Lung (tissue), 12 donors: ENCODE results near the gene LRIF1. TPM values are rescaled to one million over a fixed set of nuclear protein-coding genes. Genes with fewer than 3 reads are reported as not detected.

Experiments
- ATAC-seq: fragments of 200-7000 bp; cut with Tn5 transposase; one replicate; pipeline ENCODE4 v1.9.1; 2020; ENCODE audit warnings: moderate number of reproducible peaks; ENCODE audit not compliant: insufficient read depth, low FRiP score
- DNase-seq, 3 donors: peaks; one replicate each; pipeline ENCODE4 v3.0.0-alpha.2; 2013 to 2017
- H3K27ac ChIP-seq, 2 donors: one replicate each; pipeline ENCODE4 v1.5.1; 2013; ENCODE audit warnings: mild to moderate bottlenecking in 2 of 2, moderate library complexity in 2 of 2, control low read depth in 1 of 2, inconsistent platforms in 1 of 2, low read depth in 1 of 2, low read length in 1 of 2
- H3K27me3 ChIP-seq, 3 donors: one replicate each; pipeline ENCODE4 v1.5.1; 2013; ENCODE audit warnings: low read length in 2 of 3; ENCODE audit not compliant: control insufficient read depth in 3 of 3, insufficient read depth in 3 of 3
- H3K36me3 ChIP-seq, 4 donors: one replicate each; pipeline ENCODE4 v1.5.1; 2013; ENCODE audit warnings: low read length in 4 of 4, mild to moderate bottlenecking in 1 of 4, moderate library complexity in 1 of 4; ENCODE audit not compliant: control insufficient read depth in 4 of 4, insufficient read depth in 4 of 4
- H3K4me1 ChIP-seq, 5 donors: one replicate each; pipeline ENCODE4 v1.5.1; 2013; ENCODE audit warnings: low read length in 5 of 5, mild to moderate bottlenecking in 2 of 5, moderate library complexity in 1 of 5; ENCODE audit not compliant: control insufficient read depth in 5 of 5, insufficient read depth in 5 of 5
- H3K4me3 ChIP-seq: one replicate; pipeline ENCODE4 v1.5.1; 2013; ENCODE audit warnings: mild to moderate bottlenecking, control low read depth, moderate library complexity
- H3K9ac ChIP-seq, 2 donors: one replicate each; pipeline ENCODE4 v1.5.1; 2013; ENCODE audit warnings: low read length in 2 of 2, control low read depth in 1 of 2; ENCODE audit not compliant: insufficient read depth in 1 of 2
- H3K9me3 ChIP-seq, 4 donors: one replicate each; pipeline ENCODE4 v1.5.1; 2013; ENCODE audit warnings: low read length in 3 of 4, mild to moderate bottlenecking in 1 of 4, moderate library complexity in 1 of 4; ENCODE audit not compliant: control insufficient read depth in 4 of 4, insufficient read depth in 3 of 4
- CTCF ChIP-seq: IDR thresholded peaks from 2 replicates; pipeline ENCODE4 v1.5.1; 2012; ENCODE audit warnings: mild to moderate bottlenecking; ENCODE audit errors: control extremely low read depth, extremely low read depth
- WGBS, 2 donors: extraction: QIAGEN DNeasy Blood & Tissue Kit; methylation state at CpG; one replicate each; pipeline ENCODE4 v1.1.7; 2013; 5-methylcytosine and 5-hydroxymethylcytosine counted together
- polyA plus RNA-seq, 2 donors: library from polyadenylated mRNA; stranded (reverse); fragments of 200-250 nt; gene quantifications; one replicate each; pipeline ENCODE4 v1.2.1, GENCODE V29; 2013
- total RNA-seq, 2 donors: library from RNA; depleted of rRNA in 1 of 2; stranded (reverse); fragments of >200 nt in 1 of 2; gene quantifications; one replicate each; pipeline ENCODE4 v1.2.1, GENCODE V29; 2014 to 2021
- donor health status: control.
- donor health status: control.
- donor health status: Bipolar disorder and iron deficiency.
- donor health status: healthy.
- donor health status: DM: yes; HTN: yes; CAD: no.

LRIF1 gene
- total and polyA plus RNA-seq, 4 donors, result 8.5 to 12.2 (median 9.1) TPM

DNA sequence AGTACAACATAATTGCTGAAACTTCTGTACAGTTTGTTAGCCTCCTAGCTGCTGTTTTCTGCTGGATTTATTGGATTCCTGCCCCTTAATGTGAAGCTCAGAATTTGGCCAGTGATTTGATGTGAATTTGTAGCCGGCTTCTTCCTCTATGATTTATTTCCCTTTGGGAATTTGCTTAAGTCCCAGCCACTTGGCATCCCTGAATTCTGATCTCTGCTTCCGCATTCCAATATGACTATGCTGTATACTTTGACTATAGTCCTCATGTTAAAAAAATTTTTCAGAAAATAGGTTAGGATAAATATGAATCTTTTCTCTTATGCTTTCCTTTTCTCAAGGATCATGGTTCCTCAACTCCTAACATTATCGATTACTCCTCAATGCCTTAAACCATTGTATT lies 12.4 kb upstream of the LRIF1 start:
- 94 to 95% methylated on average over 3 of the region's 3 CpGs for WGBS, 2 donors
- ATAC-seq (no peak), DNase-seq (no peak)
- TF ChIP-seq CTCF, result no peak
- no peak overlapping the region for H3K27ac ChIP-seq
- no peak overlapping the region for H3K4me3 ChIP-seq
- H3K9me3 ChIP-seq, result peaks cover 0 to 13% (median 4%) of the 10 kb centered on the region in 4 donors
- H3K9ac ChIP-seq, result no peak overlapping the region
- H3K4me1 ChIP-seq, result no peaks in the 10 kb centered on the region
- peaks cover 0 to 5% (median 2%) of the 10 kb centered on the region in 3 donors for H3K27me3 ChIP-seq
- no peaks in the 10 kb centered on the region for H3K36me3 ChIP-seq

DNA sequence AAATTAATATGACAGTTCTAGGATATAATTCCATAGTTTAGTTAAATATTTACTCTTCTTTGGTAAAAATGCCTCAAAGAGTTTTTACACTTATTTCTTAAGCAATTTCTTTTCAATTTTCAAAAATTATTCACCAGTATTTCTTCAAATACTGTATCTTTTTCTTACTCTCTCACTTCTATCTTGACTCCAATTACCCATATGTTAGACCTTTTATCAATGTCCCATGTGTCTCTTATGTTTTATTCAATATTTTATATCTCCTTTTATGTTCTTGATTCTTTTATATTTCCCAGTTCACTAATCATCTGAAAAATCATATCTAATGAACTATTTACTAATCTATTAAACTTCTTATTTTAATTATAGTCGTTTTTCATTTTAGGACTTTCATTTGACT lies 11.5 kb upstream of the LRIF1 start:
- H3K27me3 ChIP-seq, result peaks cover 0 to 5% (median 0%) of the 10 kb centered on the region in 3 donors
- no peak overlapping the region for H3K4me3 ChIP-seq
- H3K36me3 ChIP-seq, result no peaks in the 10 kb centered on the region
- no peak overlapping the region for H3K27ac ChIP-seq
- no peak for ATAC-seq
- no peak for TF ChIP-seq CTCF
- no peak for DNase-seq
- H3K9me3 ChIP-seq, result peaks cover 0 to 16% (median 3%) of the 10 kb centered on the region in 4 donors
- H3K4me1 ChIP-seq, result no peaks in the 10 kb centered on the region
- WGBS, 2 donors, result 62 to 77% methylated on average over 1 of the region's 1 CpG
- no peak overlapping the region for H3K9ac ChIP-seq

- 64 to 78% methylated on average over 1 of the region's 1 CpG for WGBS, 2 donors
- Histone ChIP-seq H3K4me1 (no peaks in the 10 kb centered on the region), H3K4me3 (no peak overlapping the region), H3K36me3 (no peaks in the 10 kb centered on the region), H3K27me3 (peaks cover 0 to 6% (median 4%) of the 10 kb centered on the region in 3 donors), H3K27ac (no peak overlapping the region), H3K9ac (no peak overlapping the region), H3K9me3 (peaks cover 3 to 20% (median 10%) of the 10 kb centered on the region in 4 donors)
- DNase-seq, result no peak
- no peak for ATAC-seq
- TF ChIP-seq CTCF, result no peak
Measured at GRCh38 chr1:110967256-110967655, 3.5 kb upstream of the LRIF1 start.

- H3K4me1 ChIP-seq, result peaks cover 0 to 2% (median 0%) of the 10 kb centered on the region in 5 donors
- H3K27ac ChIP-seq, result peak overlapping the region; percentile 83 to 92
- H3K9me3 ChIP-seq, result peaks cover 4 to 30% (median 7%) of the 10 kb centered on the region in 4 donors
- 54 to 56% methylated on average over 6 of the region's 6 CpGs for WGBS, 2 donors
- H3K27me3 ChIP-seq, result peaks cover 0 to 6% (median 4%) of the 10 kb centered on the region in 3 donors
- no peak overlapping the region for H3K9ac ChIP-seq
- no peak for ATAC-seq
- H3K36me3 ChIP-seq, result peaks cover 0 to 3% (median 0%) of the 10 kb centered on the region in 4 donors
- H3K4me3 ChIP-seq, result peak overlapping the region; percentile 76
- no peak for TF ChIP-seq CTCF
- no peak for DNase-seq
Measured at GRCh38 chr1:110964455-110964903, 757 bp upstream of the LRIF1 start.
